HG02970 (cell line): Measurements from ENCODE around the gene RCVRN.

Source experiments
- ATAC-seq: cut with Tn5 transposase; IDR thresholded peaks from one replicate; pipeline ENCODE4 v1.9.1; 2021; ENCODE audit warnings: mild to moderate bottlenecking, moderate library complexity, moderate number of reproducible peaks; ENCODE audit not compliant: unreplicated experiment, low FRiP score

Gene RCVRN

GRCh38 chr17:9860851-9861250, 44.2 kb downstream of the RCVRN start:
- no peak for ATAC-seq

GRCh38 chr17:9859781-9860180, 45.3 kb downstream of the RCVRN start:
- ATAC-seq, result no peak

GRCh38 chr17:9855036-9855435, 50.0 kb downstream of the RCVRN start:
- ATAC-seq, result no peak

GRCh38 chr17:9854255-9854654, 50.8 kb downstream of the RCVRN start:
- no peak for ATAC-seq

GRCh38 chr17:9850151-9850550, 54.9 kb downstream of the RCVRN start:
- no peak for ATAC-seq
